GM21619 (cell line): ENCODE measurements around the gene GOLGA5.

Experiments used
- ATAC-seq: cut with Tn5 transposase; IDR thresholded peaks from one replicate; pipeline ENCODE4 v1.9.1; 2021; ENCODE audit not compliant: unreplicated experiment

The GOLGA5 gene

GRCh38 chr14:92778868-92779565, 15.1 kb upstream of the GOLGA5 start:
- peak; percentile 33 for ATAC-seq

DNA sequence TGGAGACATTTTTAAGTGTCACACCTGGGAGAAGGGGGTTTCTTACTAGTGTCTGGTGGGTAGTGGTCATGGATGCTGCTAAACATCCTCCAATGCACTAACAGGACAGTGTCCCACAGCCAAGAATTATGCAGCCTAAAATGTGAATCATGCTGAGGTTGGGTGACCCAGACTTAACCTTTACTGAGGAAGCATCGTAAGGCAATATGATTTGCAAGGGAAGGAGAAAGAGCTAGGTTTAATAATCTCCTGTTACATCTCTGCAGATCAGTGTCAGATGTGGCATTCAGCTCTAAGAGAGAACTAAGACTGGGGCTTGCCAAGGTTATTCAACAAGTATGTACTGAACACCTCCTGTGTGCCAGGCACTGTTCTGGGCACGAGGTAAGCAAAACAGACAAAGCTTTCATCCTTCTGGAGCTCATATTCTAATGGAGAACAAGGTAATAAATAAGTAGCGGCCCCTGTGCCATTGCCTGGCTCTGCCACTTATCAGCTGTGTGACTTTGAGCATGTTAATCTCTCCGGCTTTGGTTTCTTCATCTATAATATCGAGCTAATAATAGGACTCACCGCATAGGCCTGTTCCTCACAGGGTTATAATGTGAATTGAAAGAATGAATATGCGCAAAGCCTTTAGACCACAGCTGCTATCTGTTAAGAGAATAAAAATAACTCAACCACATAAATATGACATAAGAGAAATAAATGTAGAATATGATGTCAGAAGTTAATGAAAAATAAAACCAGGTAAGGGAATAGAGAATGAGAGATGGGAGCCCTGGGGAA, 13.5 kb upstream of the GOLGA5 start:
- ATAC-seq: no peak

DNA sequence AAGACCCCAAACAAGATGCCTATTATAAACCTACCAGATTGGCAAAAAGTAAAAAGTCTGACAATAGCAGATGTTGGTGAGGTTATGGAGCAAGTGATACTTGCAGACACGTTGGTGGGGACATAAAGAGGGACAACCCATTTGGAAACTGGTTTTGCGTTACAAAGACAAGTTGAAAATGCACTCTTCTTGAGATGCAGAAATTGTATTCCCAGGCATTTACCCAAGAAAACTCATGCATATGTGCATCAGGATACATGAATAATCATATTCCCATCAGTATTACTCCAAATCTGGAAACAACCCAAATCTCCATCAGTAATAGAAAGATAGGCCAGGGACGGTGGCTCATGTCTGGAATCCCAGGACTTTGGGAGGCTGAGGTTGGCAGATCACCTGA, 12.8 kb upstream of the GOLGA5 start:
- ATAC-seq: no peak

- ATAC-seq: peak; percentile 49
Observed at GRCh38 chr14:92783813-92784431, 10.2 kb upstream of the GOLGA5 start.

DNA sequence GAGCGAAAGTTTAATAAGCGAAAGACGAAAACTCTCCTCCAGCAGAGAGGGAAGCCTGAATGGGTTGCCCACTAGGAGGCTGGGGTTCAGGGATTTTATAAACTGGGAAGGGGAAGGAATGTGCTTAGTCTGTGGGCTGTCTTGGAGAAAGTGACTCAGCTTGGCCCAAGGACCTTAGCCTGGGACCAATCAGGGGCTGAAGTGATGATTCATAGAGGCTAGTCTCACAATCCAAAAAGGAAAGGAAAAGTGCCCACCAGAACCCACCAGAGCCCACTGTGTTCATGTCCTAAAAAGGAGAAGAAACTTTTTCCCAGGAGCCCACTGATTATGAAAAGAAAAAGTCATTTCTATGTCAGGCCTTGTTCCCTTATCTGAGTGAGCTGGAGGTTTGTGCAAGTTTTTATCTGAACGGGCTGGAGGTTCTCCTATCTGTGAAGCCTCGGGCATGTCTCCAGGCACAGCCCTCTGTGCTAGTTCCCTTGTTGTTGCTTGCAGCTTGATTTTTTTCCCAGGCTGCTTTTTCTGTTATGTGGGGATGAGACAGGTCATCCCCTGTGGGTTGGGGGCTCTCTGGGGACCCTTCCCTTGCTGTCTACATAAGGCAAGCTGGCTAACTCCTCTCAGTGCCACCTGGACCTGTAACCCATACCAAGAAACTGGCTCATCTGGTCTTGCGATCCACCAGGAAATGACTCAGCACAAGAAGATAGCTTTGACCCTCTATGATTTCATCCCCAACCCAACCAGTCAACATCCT, 8.3 kb upstream of the GOLGA5 start:
- no peak for ATAC-seq

- no peak for ATAC-seq
Observed at GRCh38 chr14:92786427-92786756, 7.7 kb upstream of the GOLGA5 start.

GRCh38 chr14:92787554-92787953, 6.6 kb upstream of the GOLGA5 start:
- no peak for ATAC-seq

DNA sequence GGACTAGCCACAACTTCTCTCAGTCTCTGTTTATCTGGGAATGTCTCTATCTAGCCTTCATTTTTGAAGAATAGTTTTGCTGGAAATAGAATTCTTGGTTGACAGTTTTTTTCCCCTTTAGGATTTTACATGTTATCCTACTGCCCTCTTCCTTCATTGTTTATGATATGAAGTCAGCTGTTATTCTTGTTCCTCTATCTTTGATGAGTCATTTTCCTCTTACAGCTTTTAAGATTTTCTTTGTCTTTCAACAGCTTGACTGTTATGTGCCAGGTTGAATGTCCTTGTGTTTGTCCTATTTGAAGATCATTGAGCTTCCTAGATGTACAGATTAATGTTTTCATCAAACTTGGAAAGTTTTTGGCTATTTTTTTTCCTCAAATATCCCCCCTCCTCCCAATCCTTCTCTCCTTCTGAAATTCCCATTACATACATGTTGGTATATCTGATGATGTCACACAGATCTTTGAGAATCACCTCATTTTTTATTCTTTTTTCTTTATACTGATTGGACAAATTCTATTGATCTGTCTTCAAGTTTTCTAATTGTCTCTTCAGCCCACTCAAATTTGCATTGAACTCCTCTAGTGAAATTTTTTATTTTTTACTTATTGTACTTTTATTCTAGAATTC, 4.5 kb upstream of the GOLGA5 start:
- no peak for ATAC-seq

DNA sequence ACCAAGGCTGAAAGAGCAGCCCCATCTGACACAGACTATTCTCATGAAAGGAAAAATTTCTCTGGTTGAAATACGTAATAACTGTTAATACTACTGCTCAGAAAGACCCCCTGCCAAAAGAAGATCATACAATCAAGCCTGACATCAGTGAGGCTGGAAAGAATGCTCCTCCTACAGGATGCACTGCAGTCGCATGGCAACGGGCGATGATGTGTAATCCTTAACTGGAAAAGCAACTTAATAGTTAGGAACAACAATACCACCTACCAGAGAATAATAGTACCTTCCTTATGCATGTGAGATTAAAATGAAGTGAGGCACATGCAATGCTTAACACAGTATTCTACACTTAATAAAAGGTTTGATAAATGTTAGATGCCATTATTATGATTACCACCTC, 1.2 kb upstream of the GOLGA5 start:
- no peak for ATAC-seq

DNA sequence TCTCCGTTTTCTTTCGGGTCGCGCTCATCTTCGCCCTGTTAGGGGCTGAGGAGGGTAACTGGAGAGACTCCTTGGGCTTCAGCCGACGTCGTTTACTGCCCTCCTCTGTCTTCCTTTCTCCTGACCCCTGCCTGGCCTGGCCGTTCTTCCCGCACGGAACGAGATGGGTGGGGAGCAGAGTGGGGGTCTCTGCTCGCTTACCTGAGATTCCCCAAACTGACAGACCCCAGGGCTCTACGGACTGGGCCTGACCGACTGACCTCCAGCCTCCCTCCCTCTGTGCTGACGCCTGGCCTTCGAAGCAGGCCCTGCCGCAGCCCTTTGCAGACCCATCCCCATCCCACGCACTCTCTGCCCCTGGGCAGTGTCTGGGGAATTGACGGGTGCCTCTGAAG, 439 bp downstream of the GOLGA5 start:
- no peak for ATAC-seq

DNA sequence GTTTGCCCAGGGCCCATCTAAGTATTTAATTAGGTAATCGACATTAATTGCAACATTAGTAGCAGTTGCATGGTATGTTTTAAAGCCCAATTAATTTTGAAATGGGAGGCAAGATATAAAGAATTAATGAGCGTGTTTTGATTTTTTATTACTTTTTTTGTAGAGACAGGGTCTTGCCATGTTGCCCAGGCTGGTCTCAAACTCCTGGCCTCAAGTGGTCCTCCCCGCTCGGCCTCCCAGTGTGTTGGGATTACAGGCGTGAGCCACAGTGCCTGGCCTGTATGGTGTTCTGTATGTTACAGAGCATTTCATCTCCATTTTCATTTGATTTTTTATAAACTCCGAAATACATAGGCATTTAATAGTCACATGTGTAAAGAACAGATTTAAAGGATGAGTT, 856 bp downstream of the GOLGA5 start:
- ATAC-seq: no peak

- no peak for ATAC-seq
Observed at GRCh38 chr14:92797935-92798653, 4.0 kb downstream of the GOLGA5 start.

DNA sequence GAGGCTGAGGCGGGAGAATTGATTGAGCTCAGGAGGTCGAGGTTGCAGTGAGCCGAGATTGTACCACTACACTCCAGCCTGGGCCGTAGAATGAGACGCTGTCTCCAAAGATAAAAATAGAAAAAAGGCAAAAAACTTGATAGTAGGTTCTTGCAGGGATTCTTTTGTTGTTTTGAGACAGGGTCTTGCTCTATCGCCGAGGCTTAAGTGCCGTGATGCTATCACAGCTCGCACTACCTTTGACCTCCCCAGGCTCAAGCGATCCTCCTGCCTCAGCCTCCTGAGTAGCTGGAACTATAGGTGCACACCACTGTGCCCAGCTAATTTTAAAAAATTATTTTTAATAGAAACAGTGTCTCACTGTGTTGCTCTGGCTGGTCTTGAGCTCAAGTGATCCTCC, 4.7 kb downstream of the GOLGA5 start:
- ATAC-seq: no peak

DNA sequence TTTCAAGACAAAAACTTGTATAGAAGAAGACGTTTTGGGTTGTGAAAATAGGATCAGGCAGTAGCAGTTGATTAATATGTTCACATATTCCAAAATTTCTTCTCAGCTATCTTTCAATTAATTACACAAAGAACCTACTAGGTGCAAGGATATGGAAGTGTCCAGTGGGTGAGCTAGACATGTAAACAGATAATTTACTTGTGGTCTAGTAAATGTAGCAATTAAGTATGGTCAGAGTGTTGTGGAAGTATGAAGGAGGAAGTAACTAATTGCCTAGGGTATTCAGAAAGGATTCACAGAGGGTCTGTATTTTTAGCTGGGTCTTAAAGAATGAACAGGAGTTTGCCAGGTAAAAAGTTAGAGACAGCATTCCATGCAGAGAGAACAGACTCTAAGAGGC, 5.9 kb downstream of the GOLGA5 start:
- ATAC-seq: no peak

DNA sequence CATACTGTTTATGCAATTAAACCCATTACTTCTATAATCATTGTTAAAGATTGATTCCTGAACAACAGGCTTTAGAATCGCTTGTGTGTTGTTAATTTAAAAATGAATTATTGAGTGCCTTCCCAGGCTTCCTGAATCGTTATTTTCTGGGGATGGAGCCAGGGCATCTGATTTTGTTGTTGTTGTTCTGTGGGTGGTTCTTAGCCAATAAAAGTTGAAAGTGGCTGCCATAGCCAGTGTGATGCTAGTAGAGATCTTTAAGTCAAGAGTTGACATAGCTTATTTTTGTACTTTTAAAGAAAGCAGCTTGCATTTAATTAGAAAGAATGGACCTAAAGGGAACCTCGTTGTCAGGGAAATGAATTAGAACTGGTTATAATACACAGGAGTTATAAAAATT, 6.4 kb downstream of the GOLGA5 start:
- no peak for ATAC-seq

- ATAC-seq: no peak
Observed at GRCh38 chr14:92801917-92802316, 7.8 kb downstream of the GOLGA5 start.

DNA sequence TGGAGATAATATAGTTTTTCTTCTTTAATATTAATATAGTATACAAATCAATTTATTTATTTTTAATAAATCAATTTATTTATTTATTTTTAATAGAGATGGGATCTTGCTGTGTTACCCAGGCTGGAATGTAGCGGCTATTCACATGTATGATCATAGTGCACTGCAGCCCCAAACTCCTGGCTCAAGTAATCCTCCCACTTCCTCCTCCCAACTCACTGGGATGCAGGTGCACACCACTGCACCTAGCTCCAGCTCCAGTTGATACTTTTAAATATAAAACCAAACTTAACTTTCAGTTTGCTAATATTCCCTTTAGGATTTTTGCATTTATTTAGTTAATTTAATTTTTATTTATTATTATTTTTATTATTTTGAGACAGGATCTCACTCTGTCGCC, 8.6 kb downstream of the GOLGA5 start:
- no peak for ATAC-seq

GRCh38 chr14:92813201-92813600, 19.1 kb downstream of the GOLGA5 start:
- ATAC-seq: no peak

- no peak for ATAC-seq
Observed at GRCh38 chr14:92819011-92819597, 25.0 kb downstream of the GOLGA5 start.
